Fibroblast of skin of abdomen (primary cell): ENCODE results near the gene PGD.
"Not testable (repeated sequence)": the region's sequence is repeated elsewhere in the genome, so short reads cannot be mapped to it uniquely, and the experiment has no call there.

Source experiments
- DNase-seq: peaks from one replicate; pipeline ENCODE4 v3.0.0-alpha.2; 2013

Gene PGD

GRCh38 chr1:10437052-10437451 lies 38.2 kb downstream of the PGD start:
- DNase-seq: no peak

- DNase-seq: no peak
Observed at GRCh38 chr1:10438677-10439163, 39.9 kb downstream of the PGD start.

- no peak for DNase-seq
Observed at GRCh38 chr1:10440305-10440704, 41.4 kb downstream of the PGD start.

GRCh38 chr1:10440794-10441193 lies 41.9 kb downstream of the PGD start:
- no peak for DNase-seq

- no peak for DNase-seq
Observed at GRCh38 chr1:10444248-10444647, 45.4 kb downstream of the PGD start.

- no peak for DNase-seq
Observed at GRCh38 chr1:10444795-10445397, 46.0 kb downstream of the PGD start.

GRCh38 chr1:10446790-10447422 lies 48.0 kb downstream of the PGD start:
- DNase-seq: no peak

GRCh38 chr1:10449751-10450150 lies 50.9 kb downstream of the PGD start, which contains the start of gene CORT:
TSS of gene CORT (plus strand) at chr1:10450031. CDS start at chr1:10450224, 193 bp downstream.
- DNase-seq: no peak

- no peak for DNase-seq
Observed at GRCh38 chr1:10450156-10450814, 51.4 kb downstream of the PGD start.

GRCh38 chr1:10450836-10451235 lies 52.0 kb downstream of the PGD start:
- DNase-seq: no peak

GRCh38 chr1:10451287-10451686 lies 52.4 kb downstream of the PGD start:
- DNase-seq: peak; percentile 70

- DNase-seq: no peak
Observed at GRCh38 chr1:10456048-10456447, 57.2 kb downstream of the PGD start.

- DNase-seq: peak; percentile 11
Observed at GRCh38 chr1:10456661-10457060, 57.8 kb downstream of the PGD start.

GRCh38 chr1:10457462-10457861 lies 58.6 kb downstream of the PGD start:
- DNase-seq: not testable (repeated sequence)

- no peak for DNase-seq
Observed at GRCh38 chr1:10457875-10458274, 59.0 kb downstream of the PGD start.

GRCh38 chr1:10459184-10459583 lies 60.3 kb downstream of the PGD start:
- DNase-seq: peak; percentile 75

- DNase-seq: no peak
Observed at GRCh38 chr1:10467078-10467477, 68.2 kb downstream of the PGD start.

- no peak for DNase-seq
Observed at GRCh38 chr1:10470043-10470442, 71.2 kb downstream of the PGD start.
